K562 (cell line): ENCODE data around the gene ILF3. TPM values are rescaled to one million over a fixed set of nuclear protein-coding genes. Genes with fewer than 3 reads are reported as not detected.

ENCODE experiments used
- ATAC-seq: fragments of 200-7000 bp; cut with Tn5 transposase; 3 replicates; pipeline ENCODE4 v1.9.1; 2020; ENCODE audit warnings: moderate library complexity
- BruUV-seq: library from RNA; stranded (reverse); fragments of 400-500 nt; replicated peaks from 2 replicates; lab custom pipeline; 2021; lab: Mats Ljungman, UMichigan
- CTCF ChIA-PET: fragments of 300-600 bp; formaldehyde crosslinking; extraction: SDS; loops from one replicate; lab custom pipeline; 2021; ENCODE audit warnings: low intra/inter-chr PET ratio; lab: Yijun Ruan, JAX
- POLR2A ChIA-PET: fragments of 300-600, 350-650 bp; sonication (Branson Sonifier 250); formaldehyde crosslinking; extraction: SDS; loops from one replicate; lab custom pipeline; 2021; ENCODE audit warnings: antibody characterized with exemption, inconsistent platforms; lab: Yijun Ruan, JAX
- DNase-seq, 4 experiments: peaks; one replicate each; pipeline versions ENCODE4 v3.0.0 to v3.0.0-alpha.2; 2011 to 2018; ENCODE audit warnings: low spot score in 3 of 4, mixed read lengths in 3 of 4; ENCODE audit errors: extremely low read depth in 1 of 4
- FAIRE-seq: peaks from 2 replicates; lab custom pipeline; 2011; peaks lifted over from hg19 to GRCh38; lab: Jason Lieb, UNC
- H2AFZ ChIP-seq: 2 replicates; pipeline ENCODE4 v1.6.0; 2011; ENCODE audit warnings: low read depth, low read length, control low read depth, inconsistent platforms
- H3K27ac ChIP-seq: fragments of 200-600 bp; 3 replicates; pipeline ENCODE4 v1.8.0; 2011; ENCODE audit warnings: low read depth, mild to moderate bottlenecking, control low read depth, inconsistent platforms, low read length, moderate library complexity, mixed read lengths; ENCODE audit errors: extremely low read depth
- H3K27me3 ChIP-seq, 2 experiments: fragments of 300-600 bp in 1 of 2; 2 replicates in 1 of 2; 3 replicates in 1 of 2; pipeline versions ENCODE4 v1.6.0 to v1.8.0; 2011; ENCODE audit warnings: inconsistent platforms in 2 of 2, low read length in 2 of 2, mild to moderate bottlenecking in 1 of 2, mixed read lengths in 1 of 2, moderate library complexity in 1 of 2; ENCODE audit not compliant: control insufficient read depth in 2 of 2, insufficient read depth in 2 of 2
- H3K36me3 ChIP-seq: fragments of 300-600 bp; 3 replicates; pipeline ENCODE4 v1.8.0; 2011; ENCODE audit warnings: mild to moderate bottlenecking, low read length, inconsistent platforms; ENCODE audit not compliant: control insufficient read depth, insufficient read depth
- H3K4me1 ChIP-seq, 2 experiments: fragments of 200-600 bp in 1 of 2; replicated peaks in 1 of 2; 2 replicates in 1 of 2; 3 replicates in 1 of 2; pipeline versions ENCODE4 v1.5.1 to v1.8.0; 2011; ENCODE audit warnings: inconsistent platforms in 2 of 2, low read length in 2 of 2, mild to moderate bottlenecking in 1 of 2, mixed read lengths in 1 of 2, moderate library complexity in 1 of 2; ENCODE audit not compliant: control insufficient read depth in 2 of 2, insufficient read depth in 2 of 2
- H3K4me2 ChIP-seq: 2 replicates; pipeline ENCODE4 v1.6.1; 2011; ENCODE audit warnings: low read length, control low read depth, inconsistent platforms, mixed read lengths; ENCODE audit not compliant: insufficient read depth
- H3K4me3 ChIP-seq: fragments of 200-600 bp; sonication (generic), shearing (Covaris generic); 2 replicates; pipeline ENCODE4 v1.5.1; 2016; ENCODE audit warnings: control low read depth, inconsistent platforms
- H3K79me2 ChIP-seq: fragments of 200-600 bp; 3 replicates; pipeline ENCODE4 v1.8.0; 2011; ENCODE audit warnings: low read length, inconsistent platforms; ENCODE audit not compliant: control insufficient read depth, insufficient read depth
- H3K9ac ChIP-seq, 2 experiments: 2 replicates each; pipeline versions ENCODE4 v1.6.0 to v1.6.1; 2011; ENCODE audit warnings: low read depth in 2 of 2, low read length in 2 of 2, control low read depth in 1 of 2, inconsistent platforms in 1 of 2, mild to moderate bottlenecking in 1 of 2, mixed read lengths in 1 of 2; ENCODE audit not compliant: insufficient read depth in 1 of 2
- H3K9me1 ChIP-seq: one replicate; pipeline ENCODE4 v1.6.0; 2011; ENCODE audit warnings: inconsistent platforms, mild to moderate bottlenecking, low read length, moderate library complexity; ENCODE audit not compliant: control insufficient read depth, insufficient read depth
- H3K9me3 ChIP-seq: replicated peaks from 2 replicates; pipeline ENCODE4 v1.5.1; 2011; ENCODE audit warnings: low read depth, low read length, inconsistent platforms; ENCODE audit not compliant: control insufficient read depth, insufficient read depth
- H4K20me1 ChIP-seq: replicated peaks from 2 replicates; pipeline ENCODE4 v1.6.1; 2011; ENCODE audit warnings: low read length, inconsistent platforms, mixed read lengths; ENCODE audit not compliant: control insufficient read depth, insufficient read depth
- KDM4B ChIP-seq, 2 experiments: fragments of 450-650 bp in 1 of 2; sonication (generic) in 1 of 2; IDR thresholded peaks; 2 replicates each; pipeline ENCODE4 v1.6.1; 2016 to 2017; ENCODE audit warnings: borderline replicate concordance in 2 of 2, antibody characterized with exemption in 1 of 2, low read depth in 1 of 2, mild to moderate bottlenecking in 1 of 2
- PHB ChIP-seq: fragments of 250-450 bp; sonication (Bioruptor Pico); IDR thresholded peaks from 2 replicates; pipeline ENCODE4 v1.5.0; 2021
- SAP30 ChIP-seq: fragments of 200-600 bp; sonication (generic); IDR thresholded peaks from 2 replicates; pipeline ENCODE4 v1.6.1; 2012; ENCODE audit warnings: borderline replicate concordance, low read depth, mild to moderate bottlenecking, moderate library complexity, low read length, control low read depth, inconsistent platforms; ENCODE audit not compliant: insufficient read depth, poor library complexity, severe bottlenecking
- SP1 ChIP-seq: sonication (generic); formaldehyde crosslinking; IDR thresholded peaks from 2 replicates; pipeline ENCODE4 v1.8.1; 2022; ENCODE audit warnings: mild to moderate bottlenecking, missing genetic modification reagents
- STAT6 ChIP-seq: sonication (generic); formaldehyde crosslinking; IDR thresholded peaks from 2 replicates; pipeline ENCODE4 v1.8.1; 2023; ENCODE audit warnings: mild to moderate bottlenecking, missing genetic modification reagents
- USF2 ChIP-seq: sonication (generic); formaldehyde crosslinking; IDR thresholded peaks from 2 replicates; pipeline ENCODE4 v1.5.0; 2020; ENCODE audit warnings: missing genetic modification reagents
- ZBTB34 ChIP-seq: fragments of 250-450 bp; sonication (Bioruptor Pico); IDR thresholded peaks from 2 replicates; pipeline ENCODE4 v1.8.0; 2021; ENCODE audit warnings: mild to moderate bottlenecking, moderate library complexity
- ZNF583 ChIP-seq: fragments of 250-450 bp; sonication (Bioruptor Pico); IDR thresholded peaks from 2 replicates; pipeline ENCODE4 v1.4.0; 2020
- ZNF785 ChIP-seq: fragments of 250-450 bp; sonication (Bioruptor Pico); IDR thresholded peaks from 2 replicates; pipeline ENCODE4 v1.4.0; 2020; ENCODE audit warnings: mild to moderate bottlenecking
- WGBS: fragments of 100-300 bp; shearing (Covaris generic); methylation state at CpG from one replicate; pipeline ENCODE4 v1.1.6; 2016; ENCODE audit warnings: low coverage, mixed read lengths; ENCODE audit not compliant: insufficient coverage; ENCODE audit errors: missing lambda C conversion rate; 5-methylcytosine and 5-hydroxymethylcytosine counted together
- in situ Hi-C: fragments of 300-500 bp; cut with MboI; formaldehyde crosslinking; loops from 4 replicates; pipeline ENCODE4 v1.15.0; 2018; ENCODE audit warnings: inconsistent platforms, mixed read lengths
- intact Hi-C: fragments of 100-400 bp; cut with micrococcal nuclease; formaldehyde crosslinking; loops from 2 replicates; pipeline ENCODE4 v1.14.2; 2022
- polyA plus RNA-seq, 8 experiments: library from polyadenylated mRNA; depleted of rRNA in 4 of 8; stranded (reverse) in 5 of 8; unstranded in 3 of 8; fragments of >200 nt; fragmentation: Nextera tagmentation in 2 of 8; fragmentation: Illumina TruSeq in 1 of 8; extraction: Ambion mirVana in 2 of 8; extraction: Trizol in 1 of 8; gene quantifications; 2 replicates each; pipeline versions ENCODE4 v1.2.1 to v1.2.3, GENCODE V29; 2011 to 2014; ENCODE audit warnings: inconsistent platforms in 1 of 8, missing spikeins in 1 of 8
- total RNA-seq, 7 experiments: library from RNA; depleted of rRNA in 6 of 7; stranded (reverse); fragments of >200 nt in 6 of 7; fragmentation: Illumina TruSeq in 2 of 7; extraction: Trizol in 2 of 7; gene quantifications; 2 replicates each; pipeline versions ENCODE4 v1.2.1 to v1.2.3, GENCODE V29; 2011 to 2021; ENCODE audit warnings: low replicate concordance in 1 of 7

Gene ILF3
- total and polyA plus RNA-seq, 9 of the 15 experiments (the other 6 are each of a cell fraction or from before 2014, with no cell fraction given), result 26.0 to 453 (median 175) TPM

GRCh38 chr19:10643172-10643967 lies 10.8 kb upstream of the ILF3 start (continued):
- TF ChIP-seq STAT6 (CRISPR knock-in tag) (no peak), ZBTB34 (no peak)

- Histone ChIP-seq H3K4me2 (no peak overlapping the region), H3K27me3 (no peaks in the 10 kb centered on the region), H3K36me3 (peaks cover 5% of the 10 kb centered on the region; the same call in 1 of the 3 replicates), H3K9me3 (no peaks in the 10 kb centered on the region), H3K9ac (no peak overlapping the region; a peak in 1 of 4 replicates), H3K27ac (no peak overlapping the region), H3K9me1 (peaks cover 4% of the 10 kb centered on the region), H3K4me1 (peaks cover 8 to 14% of the 10 kb centered on the region in 2 experiments; a peak in 3 of 5 replicates), H3K79me2 (no peaks in the 10 kb centered on the region), H4K20me1 (no peaks in the 10 kb centered on the region), H2AFZ (no peak overlapping the region), H3K4me3 (no peak overlapping the region)
- BruUV-seq, result TSS peak; percentile 83
- DNase-seq, result peak in 1 of 4 experiments; percentile 6
- no peak for FAIRE-seq
- ATAC-seq, result no peak
- TF ChIP-seq SAP30, result no peak
- TF ChIP-seq USF2, result no peak
- no peak for TF ChIP-seq PHB
- TF ChIP-seq KDM4B (IDR thresholded peaks at IDR 0.05; ENCODE audit: borderline replicate concordance in 2 of 2, low read depth in 1 of 2), result no peak
- TF ChIP-seq SP1 (CRISPR knock-in tag), result no peak
- no peak for TF ChIP-seq ZNF583 (CRISPR knock-in tag)
- no peak for TF ChIP-seq ZNF785 (CRISPR knock-in tag)
- in situ Hi-C loops, result loop anchor here (5.0 kb wide), 1 partner anchor 62 kb away; no protein-coding TSS in a partner anchor
- intact Hi-C loops, result loop anchor here (1.0 kb wide), 2 partner anchors 63 to 103 kb away; no protein-coding TSS in a partner anchor
- POLR2A ChIA-PET, result interaction anchor here (0.8 to 2.2 kb wide), 4 partner anchors 18 to 85 kb away, joined by 3 to 9 read pairs (median 4); no protein-coding TSS in a partner anchor
- 61% methylated on average over 3 of the region's 3 CpGs for WGBS
- CTCF ChIA-PET, result interaction anchor here (0.6 to 4.4 kb wide), 4 partner anchors 60 to 72 kb away, joined by 3 to 84 read pairs (median 8); no protein-coding TSS in a partner anchor
Measured at GRCh38 chr19:10643968-10644259, 10.2 kb upstream of the ILF3 start.
